H1 (cell line): ENCODE measurements around the gene GPR18. TPM values are rescaled to one million over a fixed set of nuclear protein-coding genes. Genes with fewer than 3 reads are reported as not detected.

Experiments
- CTCF ChIA-PET: fragments of 300-600 bp; sonication (Branson Sonifier 250); formaldehyde crosslinking; loops from one replicate; lab custom pipeline; 2021; ENCODE audit not compliant: partially characterized antibody; lab: Charles Lee
- POLR2A ChIA-PET: fragments of 300-600 bp; sonication (Branson Sonifier 250); formaldehyde crosslinking; loops from one replicate; lab custom pipeline; 2021; ENCODE audit warnings: inconsistent platforms; ENCODE audit not compliant: partially characterized antibody; lab: Charles Lee
- DNase-seq, 2 experiments: peaks; one replicate each; pipeline versions ENCODE4 v3.0.0 to v3.0.0-alpha.2; 2010 to 2022; ENCODE audit warnings: low spot score in 2 of 2, low read depth in 1 of 2, mixed read lengths in 1 of 2
- FAIRE-seq: peaks from 2 replicates; lab custom pipeline; 2011; peaks lifted over from hg19 to GRCh38; lab: Jason Lieb, UNC
- H2AFZ ChIP-seq: 2 replicates; pipeline ENCODE4 v1.8.1; 2012; ENCODE audit warnings: low read length, inconsistent platforms
- H2AK5ac ChIP-seq: 2 replicates; pipeline ENCODE4 v1.6.1; 2013; ENCODE audit warnings: low read depth, low read length
- H2BK120ac ChIP-seq: replicated peaks from 2 replicates; pipeline ENCODE3; 2013; ENCODE audit warnings: low read depth, low read length, inconsistent platforms
- H2BK12ac ChIP-seq: 2 replicates; pipeline ENCODE4 v1.6.1; 2013; ENCODE audit warnings: low read depth, low read length
- H2BK15ac ChIP-seq: 2 replicates; pipeline ENCODE4 v1.6.1; 2013; ENCODE audit warnings: low read length
- H2BK20ac ChIP-seq: 2 replicates; pipeline ENCODE4 v1.6.1; 2013; ENCODE audit warnings: low read length
- H2BK5ac ChIP-seq: 2 replicates; pipeline ENCODE4 v1.6.1; 2013; ENCODE audit warnings: low read depth, low read length
- H3K14ac ChIP-seq: 2 replicates; pipeline ENCODE4 v1.6.1; 2013; ENCODE audit warnings: inconsistent platforms; ENCODE audit not compliant: insufficient read length
- H3K18ac ChIP-seq: 2 replicates; pipeline ENCODE4 v1.6.1; 2013; ENCODE audit warnings: low read length; ENCODE audit errors: extremely low read depth
- H3K23ac ChIP-seq: 2 replicates; pipeline ENCODE4 v1.6.1; 2013; ENCODE audit warnings: inconsistent platforms; ENCODE audit not compliant: insufficient read length
- H3K23me2 ChIP-seq: 2 replicates; pipeline ENCODE4 v1.6.1; 2013; ENCODE audit warnings: low read depth, low read length
- H3K27ac ChIP-seq: 2 replicates; pipeline ENCODE4 v1.6.1; 2011; ENCODE audit warnings: low read depth, low read length, inconsistent platforms
- H3K27me3 ChIP-seq, 4 experiments: replicated peaks in 1 of 4; 1 replicate in 1 of 4; 2 replicates in 3 of 4; pipeline versions ENCODE4 v1.6.1 to v1.8.1; 2011 to 2013; ENCODE audit warnings: low read length in 3 of 4, mild to moderate bottlenecking in 3 of 4, inconsistent platforms in 2 of 4, mixed read lengths in 2 of 4, moderate library complexity in 1 of 4; ENCODE audit not compliant: control insufficient read depth in 3 of 4, insufficient read depth in 3 of 4; ENCODE audit errors: extremely low read depth in 1 of 4
- H3K36me3 ChIP-seq, 4 experiments: 2 replicates each; pipeline versions ENCODE4 v1.6.1 to v1.8.1; 2011 to 2013; ENCODE audit warnings: mild to moderate bottlenecking in 4 of 4, low read length in 3 of 4, moderate library complexity in 2 of 4, control low read depth in 1 of 4, inconsistent platforms in 1 of 4; ENCODE audit not compliant: insufficient read depth in 4 of 4, control insufficient read depth in 2 of 4
- H3K4ac ChIP-seq: replicated peaks from 2 replicates; pipeline ENCODE3; 2013; ENCODE audit warnings: low read length, low read depth, mixed read lengths, inconsistent platforms; ENCODE audit not compliant: insufficient read length
- H3K4me1 ChIP-seq, 4 experiments: replicated peaks in 1 of 4; 1 replicate in 1 of 4; 2 replicates in 3 of 4; pipeline versions ENCODE4 v1.6.1 to v1.8.1; 2011 to 2013; ENCODE audit warnings: low read length in 3 of 4, inconsistent platforms in 2 of 4, mixed read lengths in 1 of 4; ENCODE audit not compliant: insufficient read depth in 4 of 4, control insufficient read depth in 3 of 4
- H3K4me2 ChIP-seq, 2 experiments: 2 replicates each; pipeline versions ENCODE4 v1.6.1 to v1.8.1; 2011 to 2013; ENCODE audit warnings: low read depth in 2 of 2, low read length in 2 of 2, control low read depth in 1 of 2, inconsistent platforms in 1 of 2, mild to moderate bottlenecking in 1 of 2; ENCODE audit not compliant: insufficient read depth in 1 of 2
- H3K4me3 ChIP-seq, 4 experiments: fragments of 200-600, 300-600 bp in 1 of 4; sonication (generic), shearing (Covaris generic), sonication (Bioruptor Twin) in 1 of 4; 2 replicates each; pipeline versions ENCODE4 v1.5.1 to v1.8.1; 2011 to 2016; ENCODE audit warnings: low read length in 4 of 4, low read depth in 3 of 4, control low read depth in 2 of 4, inconsistent platforms in 2 of 4, mild to moderate bottlenecking in 2 of 4, mixed read lengths in 1 of 4, moderate library complexity in 1 of 4; ENCODE audit not compliant: insufficient read depth in 2 of 4; ENCODE audit errors: extremely low read depth in 1 of 4
- H3K56ac ChIP-seq: replicated peaks from 2 replicates; pipeline ENCODE3; 2013; ENCODE audit warnings: low read depth, mild to moderate bottlenecking, mixed read lengths, low read length, inconsistent platforms; ENCODE audit not compliant: insufficient read length
- H3K79me1 ChIP-seq: 2 replicates; pipeline ENCODE4 v1.6.1; 2013; ENCODE audit warnings: low read depth, low read length, control low read depth
- H3K79me2 ChIP-seq, 2 experiments: 2 replicates each; pipeline versions ENCODE4 v1.6.1 to v1.8.1; 2012 to 2013; ENCODE audit warnings: low read length in 2 of 2, mild to moderate bottlenecking in 2 of 2, inconsistent platforms in 1 of 2; ENCODE audit not compliant: insufficient read depth in 2 of 2, control insufficient read depth in 1 of 2
- H3K9ac ChIP-seq, 4 experiments: replicated peaks in 1 of 4; 1 replicate in 1 of 4; 2 replicates in 3 of 4; pipeline versions ENCODE4 v1.6.1 to v1.8.1; 2011 to 2013; ENCODE audit warnings: low read depth in 3 of 4, low read length in 3 of 4, control low read depth in 2 of 4, mild to moderate bottlenecking in 2 of 4, moderate library complexity in 2 of 4, inconsistent platforms in 1 of 4; ENCODE audit errors: extremely low read depth in 1 of 4
- H3K9me3 ChIP-seq, 2 experiments: 2 replicates each; pipeline versions ENCODE4 v1.6.1 to v1.8.1; 2012 to 2013; ENCODE audit warnings: mild to moderate bottlenecking in 2 of 2, moderate library complexity in 2 of 2, control low read depth in 1 of 2, inconsistent platforms in 1 of 2, low read depth in 1 of 2, low read length in 1 of 2, mixed read lengths in 1 of 2; ENCODE audit not compliant: insufficient read depth in 2 of 2
- H4K20me1 ChIP-seq, 2 experiments: replicated peaks in 1 of 2; 2 replicates each; pipeline versions ENCODE3 to v1.8.1; 2011 to 2013; ENCODE audit warnings: inconsistent platforms in 2 of 2, low read length in 2 of 2, mild to moderate bottlenecking in 1 of 2; ENCODE audit not compliant: insufficient read depth in 2 of 2, control insufficient read depth in 1 of 2
- H4K5ac ChIP-seq: 2 replicates; pipeline ENCODE4 v1.6.1; 2013; ENCODE audit warnings: low read length, low read depth, mixed read lengths, inconsistent platforms; ENCODE audit not compliant: insufficient read length
- H4K8ac ChIP-seq: 2 replicates; pipeline ENCODE4 v1.8.0; 2013; ENCODE audit warnings: mild to moderate bottlenecking, moderate library complexity, low read length, inconsistent platforms; ENCODE audit not compliant: insufficient read depth; ENCODE audit errors: extremely low read depth
- H4K91ac ChIP-seq: replicated peaks from 2 replicates; pipeline ENCODE3; 2013; ENCODE audit warnings: low read length, mixed read lengths, inconsistent platforms; ENCODE audit not compliant: insufficient read length
- NANOG ChIP-seq: IDR thresholded peaks from 2 replicates; pipeline ENCODE4 v1.6.1; 2011; ENCODE audit warnings: low read length, low read depth, mild to moderate bottlenecking, inconsistent platforms; ENCODE audit not compliant: insufficient read depth, poor library complexity, severe bottlenecking
- WGBS, 2 experiments: shearing (Covaris generic) in 1 of 2; methylation state at CpG; one replicate each; pipeline versions ENCODE4 v1.1.6 to v1.1.7; 2013 to 2015; ENCODE audit warnings: low lambda C conversion rate in 2 of 2, mixed read lengths in 2 of 2, inconsistent platforms in 1 of 2, low coverage in 1 of 2, missing lambda C conversion rate in 1 of 2; ENCODE audit not compliant: insufficient replicate concordance in 2 of 2, insufficient coverage in 1 of 2, insufficient read length in 1 of 2; ENCODE audit errors: extremely low coverage in 1 of 2, missing lambda C conversion rate in 1 of 2; 5-methylcytosine and 5-hydroxymethylcytosine counted together
- polyA plus RNA-seq, 7 experiments: library from polyadenylated mRNA; depleted of rRNA in 3 of 7; stranded (reverse) in 5 of 7; unstranded in 2 of 7; fragments of >200 nt in 5 of 7; fragments of 200-250 nt in 2 of 7; gene quantifications; 1 replicate in 5 of 7; 2 replicates in 1 of 7; 4 replicates in 1 of 7; pipeline versions ENCODE4 v1.2.1 to v1.2.3, GENCODE V29; 2011 to 2013; ENCODE audit warnings: missing spikeins in 2 of 7, mixed read lengths in 2 of 7
- total RNA-seq: library from RNA; stranded (reverse); fragmentation: NEBNext Ultra II Directional; extraction: Animal tissue kit (Norgen Biotek cat#: 25700); gene quantifications from 2 replicates; pipeline ENCODE4 v1.2.1, GENCODE V29; 2021

Gene GPR18
- total and polyA plus RNA-seq, 2 of the 8 experiments (the other 6 are each of a cell fraction or from before 2014, with no cell fraction given) = not detected

DNA sequence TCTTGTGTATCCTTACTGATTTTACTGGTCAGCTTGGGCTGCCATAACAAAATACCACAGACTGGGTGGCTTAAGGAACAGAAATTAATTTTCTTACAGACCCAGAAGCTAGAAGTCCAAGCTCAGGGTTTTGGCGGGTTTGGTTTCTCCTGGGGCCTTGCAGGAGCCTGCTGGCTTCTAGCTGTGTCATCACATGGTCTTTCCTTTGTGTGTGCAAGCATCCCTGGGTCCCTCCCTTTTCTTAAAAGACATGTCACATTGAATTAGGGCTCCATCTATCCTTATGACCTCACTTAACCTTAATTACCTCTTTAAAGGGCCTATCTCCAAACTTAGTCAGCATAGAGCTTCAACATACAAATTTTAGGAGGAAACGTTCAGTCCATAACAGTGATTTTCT is 34.2 kb downstream of the GPR18 start:
- Histone ChIP-seq H2BK15ac (no peak overlapping the region), H2AK5ac (no peak overlapping the region), H2BK120ac (no peak overlapping the region), H3K4me1 (peaks cover 0 to 4% (median 0%) of the 10 kb centered on the region in 4 experiments; a peak in 2 of 7 replicates), H3K4me2 (no peak overlapping the region), H3K56ac (no peak overlapping the region), H3K18ac (no peak overlapping the region), H3K9ac (no peak overlapping the region), H4K91ac (no peak overlapping the region), H3K4me3 (no peak overlapping the region), H3K36me3 (no peaks in the 10 kb centered on the region), H4K8ac (no peak overlapping the region), H3K9me3 (no peaks in the 10 kb centered on the region), H3K23me2 (no peaks in the 10 kb centered on the region), H2AFZ (no peak overlapping the region), H4K5ac (no peak overlapping the region), H3K79me2 (peaks cover 24 to 96% of the 10 kb centered on the region in 2 experiments), H4K20me1 (peaks cover 0 to 8% of the 10 kb centered on the region in 2 experiments), H2BK20ac (no peak overlapping the region), H3K79me1 (peaks cover 13% of the 10 kb centered on the region), H2BK12ac (no peak overlapping the region), H3K27me3 (no peaks in the 10 kb centered on the region), H3K27ac (no peak overlapping the region), H3K23ac (no peak overlapping the region), H2BK5ac (no peak overlapping the region), H3K14ac (no peak overlapping the region), H3K4ac (no peak overlapping the region)
- ChIA-PET POLR2A (interaction anchor here (0.6 to 2.0 kb wide), 3 partner anchors 23 to 38 kb away, joined by 3 to 6 read pairs (median 4); partner anchors contain the start of gene UBAC2), CTCF (interaction anchor here (1.2 to 1.3 kb wide), 2 partner anchors 24 to 48 kb away, joined by 3 to 5 read pairs; partner anchors contain the start of gene UBAC2)
- TF ChIP-seq NANOG = no peak
- DNase-seq (no peak), FAIRE-seq (no peak)
- WGBS, 2 experiments = 82% methylated on average over 2 of the region's 2 CpGs; no CpG with 5 or more reads in 1 of the 2 experiments
